ENCODE measurements around the gene SLC43A3. TPM values are rescaled to one million over a fixed set of nuclear protein-coding genes. Genes with fewer than 3 reads are reported as not detected.
A peak's percentile ranks its signal among the peaks of the same experiment; 100 is the strongest.

SLC43A3 gene
- total RNA-seq, 1 experiment from 2014 or later, result 21.4 TPM

DNA sequence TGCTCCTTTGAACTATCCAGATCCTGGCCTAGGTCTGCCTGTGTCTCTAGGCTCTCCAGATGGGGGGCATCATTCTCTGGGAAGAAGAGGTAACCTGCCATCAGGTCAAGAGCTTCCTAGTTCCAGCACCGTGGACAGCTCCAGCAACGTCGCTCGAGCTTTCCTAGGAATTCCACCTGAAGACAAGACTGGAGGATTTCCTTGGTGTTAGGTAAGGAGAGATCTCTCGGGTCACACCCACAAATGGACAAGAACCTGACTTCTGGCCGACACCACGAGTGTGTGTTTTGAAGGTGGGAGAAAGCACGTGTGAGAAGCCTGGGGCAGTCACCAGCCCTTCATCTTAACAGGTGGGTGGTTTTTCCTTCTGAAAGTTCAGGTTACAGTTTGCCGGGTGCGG lies 47.2 kb downstream of the SLC43A3 start:
- Histone ChIP-seq H3K27ac (ENCODE audit: insufficient read length, low read depth, low read length) (no peak overlapping the region), H2AK5ac (ENCODE audit: insufficient read length, low read length) (no peak overlapping the region), H4K5ac (ENCODE audit: insufficient read length, low read depth, low read length) (no peak overlapping the region), H3K4me1 (ENCODE audit: insufficient read depth, low read length) (no peaks in the 10 kb centered on the region; the same call in 1 of the 2 replicates), H3K79me2 (ENCODE audit: insufficient read depth, low read length) (no peaks in the 10 kb centered on the region), H3K18ac (ENCODE audit: insufficient read length, low read depth, low read length) (no peak overlapping the region), H3K9me3 (ENCODE audit: control insufficient read depth, low read depth, low read length) (no peaks in the 10 kb centered on the region), H3K27me3 (ENCODE audit: insufficient read depth, low read length) (no peaks in the 10 kb centered on the region; the same call in 1 of the 2 replicates), H2AFZ (ENCODE audit: low read length) (no peak overlapping the region), H4K20me1 (ENCODE audit: control insufficient read depth, insufficient read depth, insufficient read length) (no peaks in the 10 kb centered on the region), H2BK120ac (ENCODE audit: low read depth, low read length, poor library complexity, severe bottlenecking) (no peak overlapping the region), H3T11ph (ENCODE audit: low read length) (no peak overlapping the region), H4K91ac (ENCODE audit: insufficient read length, low read depth, low read length) (no peak overlapping the region), H2BK12ac (ENCODE audit: insufficient read length, low read depth, low read length) (no peak overlapping the region), H2BK15ac (ENCODE audit: low read depth, low read length) (no peak overlapping the region), H3K23ac (ENCODE audit: insufficient read length, low read depth, low read length) (no peak overlapping the region), H4K8ac (replicated peaks; ENCODE audit: insufficient read length, low read depth, low read length) (no peak overlapping the region), H2BK5ac (ENCODE audit: insufficient read length, low read length) (no peak overlapping the region), H3K23me2 (ENCODE audit: insufficient read length, low read depth, low read length, poor library complexity, severe bottlenecking) (no peaks in the 10 kb centered on the region), H3K4me2 (ENCODE audit: insufficient read depth, insufficient read length, low read length) (no peak overlapping the region), H3K4ac (ENCODE audit: low read depth, low read length) (no peak overlapping the region), H3K56ac (ENCODE audit: insufficient read length, low read depth, low read length) (no peak overlapping the region), H3K79me1 (ENCODE audit: insufficient read depth, low read depth, low read length, poor library complexity, severe bottlenecking) (no peaks in the 10 kb centered on the region), H2BK20ac (ENCODE audit: low read depth, low read length, poor library complexity, severe bottlenecking) (no peak overlapping the region), H3K9ac (ENCODE audit: extremely low read depth, insufficient read length, low read length) (no peak overlapping the region), H3K14ac (ENCODE audit: insufficient read depth, low read length) (no peak overlapping the region)
- no peak overlapping the region for H3K27ac Mint-ChIP-seq
- H3K4me1 Mint-ChIP-seq, result peaks cover 3 to 15% of the 10 kb centered on the region in 2 experiments
- TF ChIP-seq, protein P1, sequence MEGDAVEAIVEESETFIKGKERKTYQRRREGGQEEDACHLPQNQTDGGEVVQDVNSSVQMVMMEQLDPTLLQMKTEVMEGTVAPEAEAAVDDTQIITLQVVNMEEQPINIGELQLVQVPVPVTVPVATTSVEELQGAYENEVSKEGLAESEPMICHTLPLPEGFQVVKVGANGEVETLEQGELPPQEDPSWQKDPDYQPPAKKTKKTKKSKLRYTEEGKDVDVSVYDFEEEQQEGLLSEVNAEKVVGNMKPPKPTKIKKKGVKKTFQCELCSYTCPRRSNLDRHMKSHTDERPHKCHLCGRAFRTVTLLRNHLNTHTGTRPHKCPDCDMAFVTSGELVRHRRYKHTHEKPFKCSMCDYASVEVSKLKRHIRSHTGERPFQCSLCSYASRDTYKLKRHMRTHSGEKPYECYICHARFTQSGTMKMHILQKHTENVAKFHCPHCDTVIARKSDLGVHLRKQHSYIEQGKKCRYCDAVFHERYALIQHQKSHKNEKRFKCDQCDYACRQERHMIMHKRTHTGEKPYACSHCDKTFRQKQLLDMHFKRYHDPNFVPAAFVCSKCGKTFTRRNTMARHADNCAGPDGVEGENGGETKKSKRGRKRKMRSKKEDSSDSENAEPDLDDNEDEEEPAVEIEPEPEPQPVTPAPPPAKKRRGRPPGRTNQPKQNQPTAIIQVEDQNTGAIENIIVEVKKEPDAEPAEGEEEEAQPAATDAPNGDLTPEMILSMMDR (conservative IDR thresholded peaks at IDR 0.05), result no peak
- H3K36me3 Mint-ChIP-seq (ENCODE audit: insufficient read depth in 1 of 3, low read depth in 3 of 3), result no peaks in the 10 kb centered on the region
- no peak overlapping the region for H3K4me3 Mint-ChIP-seq
- no peaks in the 10 kb centered on the region for H3K9me3 Mint-ChIP-seq
- whole genome bisulfite sequencing (ENCODE audit: extremely low coverage, insufficient read length, low lambda C conversion rate), result no CpG with 5 or more reads among the region's 10 CpGs
- peaks cover 49% of the 10 kb centered on the region for H3K27me3 Mint-ChIP-seq (ENCODE audit: low read depth)
- peak; percentile 80 for DNase-seq

All from H9 (cell line).